ENCODE results near the gene STMND1.

Gene STMND1

DNA sequence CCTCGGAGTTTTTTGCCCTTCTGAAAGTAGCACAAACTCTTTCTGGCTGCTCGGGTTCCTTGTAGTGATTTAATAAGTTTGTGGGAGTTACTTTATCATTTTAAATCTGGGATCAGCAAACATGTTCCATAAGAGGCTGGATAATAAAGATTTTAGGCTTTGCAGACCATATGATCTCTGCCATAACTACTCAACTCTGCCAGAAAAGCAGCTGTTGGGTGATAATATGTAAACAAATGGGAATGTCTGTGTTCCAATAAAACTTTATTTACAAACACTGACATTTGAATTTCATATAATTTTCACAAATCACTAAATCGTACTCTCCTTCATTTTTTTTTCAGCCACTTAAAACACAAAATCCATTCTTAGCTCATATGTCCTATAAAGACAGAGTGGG is 3.9 kb upstream of the STMND1 start:
- H3K9ac ChIP-seq (ENCODE audit: insufficient read length, low read depth) = no peak overlapping the region
- no peaks in the 10 kb centered on the region for H3K36me3 ChIP-seq (ENCODE audit: insufficient read depth, insufficient read length, low read length)
- TF ChIP-seq YY1 (IDR thresholded peaks at IDR 0.05; ENCODE audit: insufficient read depth, insufficient read length) (no peak), ZNF274 (IDR thresholded peaks at IDR 0.05; ENCODE audit: low read depth, low read length) (no peak), SUZ12 (IDR thresholded peaks at IDR 0.05; ENCODE audit: extremely low read depth, insufficient read depth, insufficient read length) (no peak)
- H3K27me3 ChIP-seq (ENCODE audit: insufficient read depth, insufficient read length) = peaks cover 28% of the 10 kb centered on the region
- H3K4me3 ChIP-seq (ENCODE audit: insufficient read length, low read depth) = no peak overlapping the region
- H3K4me1 ChIP-seq (ENCODE audit: insufficient read depth, insufficient read length) = peaks cover 3% of the 10 kb centered on the region
- no peak for DNase-seq (ENCODE audit: low read depth, low spot score)
- no peaks in the 10 kb centered on the region for H3K9me3 ChIP-seq (ENCODE audit: insufficient read depth, low read length)

DNA sequence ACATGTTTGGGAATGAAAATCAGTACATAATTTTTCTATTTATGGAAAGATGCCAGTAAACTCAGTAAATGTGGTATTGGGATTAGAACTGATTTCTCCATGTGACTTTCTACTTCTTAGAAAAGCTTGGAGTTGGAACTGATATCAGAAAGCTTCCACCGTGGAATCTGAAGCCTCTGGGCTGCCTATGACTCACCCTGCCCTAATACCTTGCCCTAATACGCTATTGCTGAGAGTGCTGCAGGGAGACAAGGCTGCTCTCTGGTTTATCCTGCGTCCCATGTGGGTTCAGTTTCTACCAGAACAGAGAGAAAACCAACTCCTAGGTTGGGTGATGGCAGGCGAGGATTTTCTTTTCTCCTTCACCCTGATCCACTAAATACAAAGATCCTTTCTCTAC is 3.3 kb upstream of the STMND1 start:
- H3K4me3 ChIP-seq (ENCODE audit: insufficient read length, low read depth) = no peak overlapping the region
- DNase-seq (ENCODE audit: low read depth, low spot score) = no peak
- no peaks in the 10 kb centered on the region for H3K9me3 ChIP-seq (ENCODE audit: insufficient read depth, low read length)
- H3K9ac ChIP-seq (ENCODE audit: insufficient read length, low read depth) = no peak overlapping the region
- no peaks in the 10 kb centered on the region for H3K36me3 ChIP-seq (ENCODE audit: insufficient read depth, insufficient read length, low read length)
- peaks cover 33% of the 10 kb centered on the region for H3K27me3 ChIP-seq (ENCODE audit: insufficient read depth, insufficient read length)
- TF ChIP-seq YY1 (IDR thresholded peaks at IDR 0.05; ENCODE audit: insufficient read depth, insufficient read length) (no peak), SUZ12 (IDR thresholded peaks at IDR 0.05; ENCODE audit: extremely low read depth, insufficient read depth, insufficient read length) (no peak)
- peaks cover 3% of the 10 kb centered on the region for H3K4me1 ChIP-seq (ENCODE audit: insufficient read depth, insufficient read length)

DNA sequence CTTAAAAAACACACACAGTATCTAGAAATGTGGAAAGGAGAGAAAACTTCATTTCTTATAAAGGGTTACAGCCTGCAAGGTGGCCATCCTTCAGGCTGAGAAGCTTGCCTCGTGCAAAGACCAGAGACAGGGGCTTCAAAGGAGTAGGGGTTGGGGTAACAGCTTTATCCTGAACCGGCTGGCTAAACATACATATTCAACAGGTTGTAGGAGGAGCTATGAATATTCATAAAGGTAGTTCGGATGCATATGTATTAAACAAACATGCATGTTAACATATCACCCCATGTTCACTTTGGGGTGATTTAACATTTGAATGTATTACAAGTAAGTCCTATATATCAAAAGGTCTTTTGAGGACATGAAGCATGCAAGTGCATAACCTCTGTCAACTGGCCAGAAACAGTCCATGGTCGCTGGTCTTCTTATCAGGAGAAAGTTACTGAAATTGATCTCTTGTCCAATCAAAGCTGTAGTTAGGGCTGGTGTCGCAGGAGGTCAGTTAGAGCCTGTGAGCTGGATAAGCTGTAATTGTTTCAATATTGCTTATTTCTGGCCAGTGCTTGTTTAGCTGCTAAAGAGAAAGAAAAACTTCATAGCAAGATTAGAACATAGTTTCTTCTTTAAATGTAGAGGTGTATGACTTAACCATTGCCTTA is 2.3 kb upstream of the STMND1 start:
- no peak overlapping the region for H3K4me3 ChIP-seq (ENCODE audit: insufficient read length, low read depth)
- H3K4me1 ChIP-seq (ENCODE audit: insufficient read depth, insufficient read length) = peaks cover 3% of the 10 kb centered on the region
- TF ChIP-seq SUZ12 (IDR thresholded peaks at IDR 0.05; ENCODE audit: extremely low read depth, insufficient read depth, insufficient read length) (no peak), ZNF274 (IDR thresholded peaks at IDR 0.05; ENCODE audit: low read depth, low read length) (no peak), YY1 (IDR thresholded peaks at IDR 0.05; ENCODE audit: insufficient read depth, insufficient read length) (no peak)
- no peak for DNase-seq (ENCODE audit: low read depth, low spot score)
- no peak overlapping the region for H3K9ac ChIP-seq (ENCODE audit: insufficient read length, low read depth)
- peaks cover 33% of the 10 kb centered on the region for H3K27me3 ChIP-seq (ENCODE audit: insufficient read depth, insufficient read length)
- H3K36me3 ChIP-seq (ENCODE audit: insufficient read depth, insufficient read length, low read length) = no peaks in the 10 kb centered on the region
- no peaks in the 10 kb centered on the region for H3K9me3 ChIP-seq (ENCODE audit: insufficient read depth, low read length)

DNA sequence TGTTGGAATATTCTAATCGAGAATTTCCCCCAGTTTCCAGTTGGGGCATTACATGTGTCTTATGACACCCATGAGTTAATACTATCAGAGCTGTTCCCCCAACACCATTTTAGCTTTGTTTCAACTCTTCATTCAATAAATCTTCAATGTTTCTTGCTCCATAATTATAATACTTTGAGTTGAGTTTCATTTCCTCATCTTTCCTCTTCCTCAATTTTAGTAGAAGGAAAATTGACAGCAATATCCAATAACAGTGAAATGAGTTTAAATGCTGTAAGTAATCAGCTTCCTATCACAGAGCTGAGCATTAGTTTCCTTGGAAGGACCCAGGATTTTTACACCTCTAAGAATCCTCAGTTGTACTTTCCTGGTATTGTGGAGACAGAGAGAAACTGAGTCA is 1.0 kb upstream of the STMND1 start:
- Histone ChIP-seq H3K4me3 (ENCODE audit: insufficient read length, low read depth) (no peak overlapping the region), H3K9me3 (ENCODE audit: insufficient read depth, low read length) (no peaks in the 10 kb centered on the region), H3K27me3 (ENCODE audit: insufficient read depth, insufficient read length) (peaks cover 33% of the 10 kb centered on the region), H3K4me1 (ENCODE audit: insufficient read depth, insufficient read length) (peaks cover 3% of the 10 kb centered on the region), H3K36me3 (ENCODE audit: insufficient read depth, insufficient read length, low read length) (no peaks in the 10 kb centered on the region), H3K9ac (ENCODE audit: insufficient read length, low read depth) (no peak overlapping the region)
- DNase-seq (ENCODE audit: low read depth, low spot score) = no peak
- no peak for TF ChIP-seq SUZ12 (IDR thresholded peaks at IDR 0.05; ENCODE audit: extremely low read depth, insufficient read depth, insufficient read length)
- no peak for TF ChIP-seq YY1 (IDR thresholded peaks at IDR 0.05; ENCODE audit: insufficient read depth, insufficient read length)
- no peak for TF ChIP-seq ZNF274 (IDR thresholded peaks at IDR 0.05; ENCODE audit: low read depth, low read length)

DNA sequence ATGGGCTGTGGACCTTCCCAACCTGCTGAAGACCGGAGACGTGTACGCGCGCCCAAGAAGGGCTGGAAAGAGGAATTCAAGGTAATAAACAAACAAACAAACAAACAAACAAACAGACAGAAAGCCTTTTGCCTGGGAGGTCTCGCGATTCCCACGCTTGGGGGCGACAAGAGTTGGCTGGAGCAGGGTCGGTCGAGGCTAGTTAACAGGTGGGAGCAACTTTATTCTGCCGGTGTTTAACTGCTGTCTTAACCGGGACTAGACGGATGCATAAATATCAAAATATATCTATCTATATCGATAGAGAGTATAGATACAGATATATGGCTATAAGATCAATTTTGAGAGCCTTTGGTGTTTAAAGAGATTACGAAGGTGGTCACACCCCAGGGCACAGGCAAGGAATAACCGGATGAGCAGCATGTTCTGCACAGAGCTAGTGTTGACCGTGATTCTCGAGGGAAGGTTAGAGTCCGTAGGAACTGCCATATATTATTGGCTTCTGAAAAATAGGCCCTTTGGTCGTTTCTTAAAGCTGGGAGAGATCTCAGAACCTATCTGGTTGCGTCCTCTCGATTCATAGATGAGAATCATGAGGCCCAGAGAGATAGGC is 514 bp downstream of the STMND1 start:
- Histone ChIP-seq H3K4me1 (ENCODE audit: insufficient read depth, insufficient read length) (peaks cover 3% of the 10 kb centered on the region), H3K9ac (ENCODE audit: insufficient read length, low read depth) (no peak overlapping the region), H3K9me3 (ENCODE audit: insufficient read depth, low read length) (no peaks in the 10 kb centered on the region), H3K36me3 (ENCODE audit: insufficient read depth, insufficient read length, low read length) (no peaks in the 10 kb centered on the region), H3K4me3 (ENCODE audit: insufficient read length, low read depth) (peak overlapping the region; percentile 45), H3K27me3 (ENCODE audit: insufficient read depth, insufficient read length) (peaks cover 33% of the 10 kb centered on the region)
- TF ChIP-seq SUZ12 (IDR thresholded peaks at IDR 0.05; ENCODE audit: extremely low read depth, insufficient read depth, insufficient read length) (no peak), YY1 (IDR thresholded peaks at IDR 0.05; ENCODE audit: insufficient read depth, insufficient read length) (no peak), ZNF274 (IDR thresholded peaks at IDR 0.05; ENCODE audit: low read depth, low read length) (no peak)
- DNase-seq (ENCODE audit: low read depth, low spot score) = no peak

DNA sequence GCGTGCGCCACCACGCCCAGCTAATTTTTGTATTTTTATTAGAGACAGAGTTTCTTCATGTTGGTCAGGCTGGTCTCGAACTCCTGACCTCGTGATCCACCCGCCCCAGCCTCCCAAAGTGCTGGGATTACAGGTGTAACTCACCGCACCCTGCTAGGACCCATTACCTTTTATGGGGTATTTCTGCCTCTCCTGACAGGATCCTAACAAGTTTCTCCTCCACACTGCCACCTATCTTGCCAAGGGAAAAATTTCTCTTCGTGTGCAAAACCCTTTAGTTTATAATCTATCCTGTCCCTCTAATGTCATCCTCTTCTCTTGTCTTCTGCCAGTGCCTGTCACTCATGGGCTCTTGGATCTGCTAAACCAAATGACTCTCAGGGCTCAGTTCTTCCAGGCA is 1.9 kb downstream of the STMND1 start:
- Histone ChIP-seq H3K27me3 (ENCODE audit: insufficient read depth, insufficient read length) (peaks cover 33% of the 10 kb centered on the region), H3K9me3 (ENCODE audit: insufficient read depth, low read length) (no peaks in the 10 kb centered on the region), H3K4me3 (ENCODE audit: insufficient read length, low read depth) (no peak overlapping the region), H3K36me3 (ENCODE audit: insufficient read depth, insufficient read length, low read length) (no peaks in the 10 kb centered on the region), H3K9ac (ENCODE audit: insufficient read length, low read depth) (no peak overlapping the region), H3K4me1 (ENCODE audit: insufficient read depth, insufficient read length) (peaks cover 1% of the 10 kb centered on the region)
- TF ChIP-seq SUZ12 (IDR thresholded peaks at IDR 0.05; ENCODE audit: extremely low read depth, insufficient read depth, insufficient read length) (no peak), ZNF274 (IDR thresholded peaks at IDR 0.05; ENCODE audit: low read depth, low read length) (no peak), YY1 (IDR thresholded peaks at IDR 0.05; ENCODE audit: insufficient read depth, insufficient read length) (no peak)
- no peak for DNase-seq (ENCODE audit: low read depth, low spot score)

DNA sequence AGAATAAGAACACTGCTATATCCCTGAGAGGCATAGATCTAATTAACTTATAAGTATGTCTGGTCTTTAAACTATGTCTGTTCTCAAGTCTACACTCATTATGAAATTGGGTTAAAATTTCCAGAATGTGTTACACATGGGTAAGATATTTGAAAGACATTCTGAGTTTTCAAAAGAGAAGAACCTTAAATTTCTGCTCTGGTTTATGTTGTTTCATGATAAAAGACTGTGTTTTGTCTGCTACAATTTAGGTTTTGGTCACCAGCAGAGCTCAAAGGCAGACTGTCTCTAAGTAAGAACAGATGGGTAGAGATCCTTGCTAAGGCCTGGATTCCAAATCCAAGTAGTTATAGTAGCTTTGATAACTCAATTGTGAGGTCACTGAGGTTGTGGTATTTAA is 6.0 kb downstream of the STMND1 start:
- H3K9me3 ChIP-seq (ENCODE audit: insufficient read depth, low read length) = no peaks in the 10 kb centered on the region
- H3K4me3 ChIP-seq (ENCODE audit: insufficient read length, low read depth) = no peak overlapping the region
- H3K9ac ChIP-seq (ENCODE audit: insufficient read length, low read depth) = no peak overlapping the region
- no peaks in the 10 kb centered on the region for H3K36me3 ChIP-seq (ENCODE audit: insufficient read depth, insufficient read length, low read length)
- no peak for DNase-seq (ENCODE audit: low read depth, low spot score)
- TF ChIP-seq ZNF274 (IDR thresholded peaks at IDR 0.05; ENCODE audit: low read depth, low read length) (no peak), YY1 (IDR thresholded peaks at IDR 0.05; ENCODE audit: insufficient read depth, insufficient read length) (no peak), SUZ12 (IDR thresholded peaks at IDR 0.05; ENCODE audit: extremely low read depth, insufficient read depth, insufficient read length) (no peak)
- H3K4me1 ChIP-seq (ENCODE audit: insufficient read depth, insufficient read length) = no peaks in the 10 kb centered on the region
- peaks cover 6% of the 10 kb centered on the region for H3K27me3 ChIP-seq (ENCODE audit: insufficient read depth, insufficient read length)

Measured in NT2/D1 (cell line).